GM18868 (cell line): ENCODE results near the gene NAIF1.
"Not testable (repeated sequence)": the region's sequence is repeated elsewhere in the genome, so short reads cannot be mapped to it uniquely, and the experiment has no call there.

Experiments used
- ATAC-seq: cut with Tn5 transposase; IDR thresholded peaks from one replicate; pipeline ENCODE4 v1.9.1; 2021; ENCODE audit warnings: mild to moderate bottlenecking, moderate library complexity; ENCODE audit not compliant: unreplicated experiment

The NAIF1 gene

DNA sequence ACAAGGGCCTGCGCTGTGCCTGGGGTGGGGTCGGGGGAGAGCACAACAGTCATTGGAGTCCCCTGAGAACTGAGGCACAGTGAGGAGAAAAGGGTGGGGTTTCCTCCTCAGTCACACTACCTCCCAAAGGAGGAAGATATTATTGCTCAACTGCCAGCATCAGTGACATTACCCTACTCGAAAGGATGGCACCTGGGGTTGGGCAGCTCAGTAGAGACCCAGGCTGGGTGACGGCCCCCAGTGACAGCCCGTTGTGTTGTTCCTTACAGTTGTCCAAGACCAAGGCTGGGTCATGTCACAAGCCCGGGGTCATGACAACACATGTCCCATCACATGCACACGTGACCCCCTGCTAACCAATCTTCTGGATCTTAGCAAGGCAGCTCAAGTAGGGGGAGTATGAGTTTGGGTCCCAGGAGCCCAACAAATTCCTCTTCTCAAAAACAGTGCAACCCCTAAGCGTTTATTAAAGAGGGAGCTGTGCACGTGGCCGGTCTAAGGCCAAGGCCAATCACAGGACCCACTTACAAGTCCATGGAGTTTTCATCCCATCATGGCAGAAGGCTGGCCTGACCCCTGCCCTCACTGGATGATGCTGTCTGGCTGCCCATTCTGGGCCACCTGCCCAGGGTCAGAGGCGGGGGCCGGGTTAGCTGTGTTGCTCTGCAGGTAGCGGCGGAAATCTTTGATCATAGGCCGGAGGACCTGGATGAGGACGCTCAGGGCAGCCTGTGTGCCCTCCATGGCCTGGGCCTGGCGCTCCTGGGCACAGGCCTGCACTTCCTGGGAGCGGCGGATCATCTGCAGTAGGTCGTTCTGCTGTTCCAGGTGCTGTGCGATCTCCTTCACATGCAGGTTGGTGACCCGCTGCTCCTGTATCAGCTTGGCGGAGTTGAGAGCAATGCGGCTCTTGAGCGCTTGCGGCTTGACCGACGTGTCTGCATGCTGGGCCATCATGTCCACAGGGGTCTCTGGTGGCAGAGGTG lies 4.0 kb downstream of the NAIF1 start:
- ATAC-seq = no peak

DNA sequence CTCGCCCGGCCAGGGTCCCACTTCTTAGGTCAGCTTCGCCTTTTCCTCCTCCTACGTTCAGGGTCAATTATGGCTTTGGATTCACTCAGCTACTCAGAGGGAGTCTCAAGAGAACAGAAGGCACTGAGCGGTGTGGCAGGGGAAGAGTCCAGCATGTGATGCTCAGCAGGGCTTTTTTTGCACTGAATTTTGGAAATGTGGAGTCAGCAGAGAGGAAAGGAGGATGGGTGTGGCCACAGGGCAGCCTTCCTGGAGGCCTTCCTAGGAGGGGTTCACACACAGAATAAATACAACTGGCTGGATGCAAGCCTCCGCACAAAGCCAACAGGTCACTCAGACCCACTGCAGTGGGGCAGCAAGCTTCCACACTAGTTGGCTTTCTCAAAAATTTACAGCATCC lies 4.8 kb downstream of the NAIF1 start:
- no peak for ATAC-seq

DNA sequence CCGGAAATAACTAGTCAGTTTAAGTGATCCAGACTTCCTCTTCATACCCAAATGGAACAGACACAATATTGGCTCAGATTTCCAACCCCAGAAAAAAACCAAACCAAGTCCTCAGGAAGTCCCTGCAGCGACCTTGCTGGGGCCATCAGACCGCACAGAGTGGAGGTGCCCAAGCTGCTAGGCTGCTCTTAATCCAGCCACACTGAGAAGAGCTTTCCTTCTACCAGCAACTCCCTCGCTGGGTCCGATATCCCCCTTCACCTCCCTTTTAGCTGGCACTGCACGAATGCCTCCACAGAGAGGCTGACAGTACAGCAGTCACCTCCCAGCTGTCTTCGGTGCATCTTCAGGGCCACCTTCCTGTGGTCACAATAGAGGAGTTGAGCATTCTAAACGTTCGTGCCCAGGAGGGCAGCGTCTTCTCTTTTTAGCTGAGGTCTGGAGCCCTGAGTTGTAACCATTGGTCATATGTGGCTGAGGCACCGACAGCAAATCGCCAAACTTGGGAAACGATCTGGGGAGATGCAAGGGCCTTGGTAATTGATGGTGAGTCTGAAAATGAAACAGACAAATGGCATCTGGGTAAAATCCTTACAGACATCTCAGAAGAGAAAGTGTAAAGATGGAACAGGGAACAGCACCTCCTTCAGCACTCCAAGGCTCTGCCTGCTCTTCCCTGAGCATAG lies 5.7 kb downstream of the NAIF1 start:
- ATAC-seq = no peak

DNA sequence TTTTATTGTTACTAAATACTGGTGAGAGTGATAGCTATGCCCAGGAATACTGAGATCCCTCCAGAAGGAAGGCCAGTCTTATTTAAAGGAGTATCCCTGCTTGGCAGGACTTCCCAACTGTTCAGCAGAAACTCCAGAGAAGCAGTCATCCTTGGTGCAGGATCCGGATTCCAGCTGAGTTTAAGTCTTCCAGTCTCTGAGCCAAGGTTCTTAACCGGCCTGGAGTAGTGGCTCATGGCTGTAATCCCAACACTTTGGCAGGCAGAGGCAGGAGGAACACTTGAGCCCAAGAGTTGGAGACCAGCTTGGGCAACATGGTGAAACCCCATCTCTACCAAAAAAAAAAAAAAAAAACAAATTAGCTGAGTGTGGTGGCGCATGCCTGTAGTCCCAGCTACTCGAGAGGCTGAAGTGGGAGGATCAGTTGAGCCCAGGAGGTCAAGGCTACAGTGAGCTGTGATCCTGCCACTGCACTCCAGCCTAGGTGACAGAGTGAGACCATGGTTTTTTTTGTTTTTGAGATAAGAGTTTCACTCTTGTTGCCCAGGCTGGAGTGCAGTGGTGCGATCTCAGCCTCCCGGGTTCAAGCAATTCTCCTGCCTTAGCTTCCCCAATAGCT lies 7.6 kb downstream of the NAIF1 start:
- no peak for ATAC-seq

DNA sequence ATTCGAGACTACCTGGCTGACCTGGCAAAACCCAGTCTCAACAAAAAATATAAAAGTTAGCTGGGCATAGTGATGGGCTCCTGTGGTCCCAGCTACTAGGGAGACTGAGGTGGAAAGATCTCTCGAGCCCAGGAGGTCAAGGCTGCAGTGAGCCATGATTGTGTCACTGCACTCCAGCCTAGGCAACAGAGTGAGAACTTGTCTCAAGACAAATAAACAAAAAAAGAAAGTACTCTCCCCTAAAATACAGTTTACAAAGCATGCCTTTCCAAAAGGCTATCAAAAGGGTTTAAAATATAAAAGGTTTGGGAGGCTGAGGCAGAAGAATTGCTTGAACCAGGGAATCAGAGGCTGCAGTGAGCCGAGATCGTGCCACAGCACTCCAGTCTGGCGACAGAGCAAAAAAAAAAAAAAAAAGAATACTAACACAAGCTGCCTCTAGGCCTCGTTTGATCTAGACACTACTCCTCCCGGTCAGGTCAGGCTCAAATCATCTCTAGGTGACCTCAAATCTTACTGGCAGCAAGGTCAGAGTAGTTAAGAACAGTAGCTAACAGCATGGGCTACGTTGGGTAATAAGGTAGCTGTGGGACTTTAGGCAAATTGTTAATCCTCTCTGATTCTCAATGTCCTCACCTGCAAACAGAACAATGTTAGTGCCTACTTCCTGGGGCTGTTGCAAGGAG lies 9.3 kb downstream of the NAIF1 start:
- no peak for ATAC-seq

DNA sequence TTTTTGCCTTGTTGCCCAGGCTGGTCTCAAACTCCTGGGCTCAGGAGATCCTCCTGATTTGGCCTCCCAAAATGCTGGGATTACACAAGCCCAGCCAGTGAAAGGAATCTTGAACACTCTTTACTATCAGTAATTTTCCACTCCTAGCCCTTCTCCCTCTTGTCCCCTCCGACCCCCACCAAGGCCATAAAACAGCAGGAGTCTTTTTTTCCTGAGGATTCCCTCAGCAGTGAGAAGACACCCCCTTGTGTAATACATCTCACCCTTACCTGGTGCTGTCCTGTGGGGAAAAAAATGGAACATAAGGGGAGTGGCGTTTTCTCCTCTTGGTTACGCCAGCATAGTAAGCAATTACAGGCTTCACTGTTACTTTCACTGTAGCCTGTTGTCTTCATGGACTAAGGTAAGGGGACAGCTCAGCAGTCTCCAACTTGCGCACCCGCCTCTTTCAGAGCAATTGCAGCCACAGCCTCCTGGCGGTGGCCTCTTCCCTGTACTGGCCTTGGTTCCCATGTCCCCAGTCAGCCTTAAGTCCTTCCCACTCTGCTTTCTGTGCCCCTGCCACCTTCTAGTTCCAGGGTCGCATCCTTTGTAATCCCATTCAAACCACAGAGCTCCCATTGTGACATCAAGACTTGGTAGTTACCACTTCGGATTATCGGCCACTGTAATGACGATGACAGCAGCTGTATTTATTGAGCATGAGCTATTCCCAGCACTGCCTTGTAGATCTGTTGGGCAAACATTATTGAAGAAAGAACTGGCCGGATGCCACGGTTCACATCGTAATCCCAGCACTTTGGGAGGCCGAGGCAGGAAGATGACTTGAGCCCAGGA lies 10.0 kb downstream of the NAIF1 start:
- ATAC-seq = no peak

DNA sequence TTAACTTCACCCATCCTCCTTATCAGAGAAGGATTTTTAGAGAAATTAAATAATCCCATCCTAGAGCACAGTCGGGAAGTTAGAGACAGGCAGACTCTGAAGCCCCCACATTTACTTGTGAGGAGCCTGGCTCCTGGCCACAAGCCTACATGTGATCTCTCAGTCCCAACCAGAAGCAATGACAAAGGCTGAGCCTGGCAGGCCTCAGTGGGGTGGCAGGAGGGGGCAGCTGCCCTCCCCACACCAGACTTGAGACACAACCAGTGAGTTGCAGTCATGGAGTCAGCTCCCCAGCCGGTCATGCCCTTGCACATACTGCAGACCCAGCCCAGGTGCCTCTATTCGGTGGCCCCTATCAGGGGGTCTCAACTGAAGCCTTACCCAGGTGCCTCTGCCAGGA lies 11.0 kb downstream of the NAIF1 start:
- no peak for ATAC-seq

DNA sequence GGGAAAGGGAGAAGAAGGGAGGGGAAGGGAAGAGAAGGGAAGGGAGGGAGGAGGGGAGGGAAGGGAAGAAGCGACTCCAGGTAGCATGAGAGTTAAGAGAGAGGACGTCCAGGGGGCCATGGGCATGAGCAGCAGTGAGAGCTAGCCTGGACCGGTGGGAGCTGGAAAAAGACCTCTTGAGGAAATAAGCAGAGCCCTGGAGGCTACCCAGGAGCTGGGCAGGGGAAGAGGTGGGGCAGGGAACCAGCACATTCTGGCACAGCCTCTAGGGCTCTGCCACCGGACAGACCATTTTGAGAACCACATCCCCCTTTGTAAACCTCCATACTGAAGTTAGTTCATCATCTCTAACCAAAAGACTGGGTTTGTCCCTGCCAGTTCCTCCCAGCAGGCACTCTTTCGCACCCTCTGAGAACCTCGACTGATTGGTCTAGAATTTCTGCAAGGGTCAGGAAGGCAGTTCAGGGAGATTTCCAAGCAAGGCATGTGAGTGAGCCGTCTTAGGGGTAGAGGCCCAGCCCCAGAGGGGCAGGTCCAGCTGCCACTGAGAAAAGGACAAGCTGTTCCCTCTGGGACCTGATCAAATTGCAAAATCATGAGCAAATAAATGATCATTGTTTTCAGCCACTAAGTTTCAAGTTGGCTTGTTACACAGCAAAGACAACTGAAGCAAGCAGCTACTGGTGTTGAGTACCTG lies 11.6 kb downstream of the NAIF1 start:
- ATAC-seq = no peak

DNA sequence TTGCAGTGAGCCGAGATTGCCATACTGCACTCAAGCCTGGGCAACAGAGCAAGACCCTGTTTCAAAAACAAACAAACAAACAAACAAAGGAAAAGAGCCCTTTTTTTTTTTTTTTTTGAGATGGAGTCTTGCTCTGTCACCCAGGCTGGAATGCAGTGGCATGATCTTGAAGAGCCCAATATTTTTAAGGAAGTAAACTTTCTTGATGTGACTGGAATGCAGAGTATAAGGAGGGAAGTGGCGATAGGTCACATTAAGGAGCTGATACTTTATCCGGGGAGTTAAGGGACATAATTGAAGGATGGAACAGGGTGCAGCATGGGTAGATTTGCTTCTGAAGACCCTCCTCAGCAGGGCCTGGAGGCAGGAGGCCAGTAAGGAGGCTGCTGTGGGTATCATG lies 13.0 kb downstream of the NAIF1 start:
- ATAC-seq = no peak

DNA sequence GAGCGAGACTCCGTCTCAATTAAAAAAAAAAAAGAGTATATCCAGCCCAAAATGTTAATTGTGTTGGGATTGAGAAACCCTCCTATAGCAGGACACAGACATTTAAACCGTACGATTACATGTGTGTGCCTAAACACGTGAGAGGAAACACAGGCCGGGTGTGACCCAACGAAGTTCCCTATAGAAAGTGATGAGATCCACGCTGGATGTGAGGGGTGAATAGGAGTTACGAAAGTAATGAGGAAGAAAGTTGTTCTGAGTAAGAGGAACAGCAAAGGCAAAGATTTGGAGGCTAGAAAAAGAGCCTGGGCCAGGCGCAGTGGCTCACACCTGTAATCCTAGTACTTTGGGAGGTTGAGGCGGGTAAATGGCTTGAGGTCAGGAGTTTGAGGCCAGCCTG lies 13.6 kb downstream of the NAIF1 start:
- ATAC-seq = no peak

DNA sequence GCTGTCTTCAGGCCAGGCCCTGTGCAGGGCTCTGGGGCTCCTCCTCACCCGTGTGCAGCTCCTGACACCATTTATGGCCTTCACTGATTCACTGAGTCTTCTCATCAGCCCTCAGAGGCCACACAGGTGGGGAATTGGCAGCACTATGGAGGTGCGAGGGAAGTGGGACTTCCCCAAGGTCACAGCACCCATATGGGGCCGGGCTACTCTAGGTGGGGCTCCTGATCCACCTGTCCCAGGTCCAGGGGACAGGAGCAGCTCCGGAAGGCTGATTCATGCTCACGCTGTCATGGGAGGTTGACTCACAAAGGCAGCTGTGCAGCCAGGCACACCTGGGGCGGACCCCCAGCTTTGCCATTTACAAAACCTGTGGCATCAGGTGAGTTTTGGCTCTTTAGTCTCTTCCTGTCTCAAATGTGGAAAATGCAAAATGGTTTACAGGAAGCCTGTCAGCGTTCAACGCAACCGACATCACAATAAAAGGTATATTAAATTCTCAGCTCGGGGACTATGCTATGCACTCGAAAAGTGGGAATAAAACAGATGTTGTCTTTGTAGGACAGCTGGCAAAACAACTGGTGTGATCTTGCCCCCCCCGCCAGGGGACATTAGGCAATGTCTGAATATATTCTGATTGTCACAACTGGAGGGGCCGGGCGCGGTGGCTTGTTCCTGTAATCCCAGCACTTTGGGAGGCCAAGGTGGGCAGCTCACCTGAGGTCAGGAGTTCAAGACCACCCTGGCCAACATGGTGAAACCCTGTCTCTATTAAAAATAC lies 15.0 kb downstream of the NAIF1 start:
- no peak for ATAC-seq

DNA sequence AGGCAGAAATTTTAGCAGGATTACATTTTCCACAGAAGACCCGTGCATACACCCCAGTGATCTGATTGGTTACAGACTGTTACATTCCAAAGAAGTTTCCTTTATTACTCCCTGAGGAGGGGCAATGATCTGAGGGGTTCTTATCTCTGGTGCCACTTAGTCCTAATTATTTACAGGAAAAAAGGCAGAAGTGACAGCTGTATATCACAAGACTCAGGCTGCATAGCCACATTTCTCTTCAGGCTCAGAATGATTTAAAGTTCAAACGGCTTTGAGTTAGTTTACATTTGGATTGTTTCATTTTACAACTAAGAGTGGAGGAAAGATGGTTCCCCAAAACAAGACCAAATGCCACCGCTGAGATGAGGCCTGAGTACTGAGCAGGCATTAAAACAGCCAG lies 17.3 kb downstream of the NAIF1 start:
- no peak for ATAC-seq

GRCh38 chr9:128048663-128049062 lies 18.5 kb downstream of the NAIF1 start:
- ATAC-seq = no peak

DNA sequence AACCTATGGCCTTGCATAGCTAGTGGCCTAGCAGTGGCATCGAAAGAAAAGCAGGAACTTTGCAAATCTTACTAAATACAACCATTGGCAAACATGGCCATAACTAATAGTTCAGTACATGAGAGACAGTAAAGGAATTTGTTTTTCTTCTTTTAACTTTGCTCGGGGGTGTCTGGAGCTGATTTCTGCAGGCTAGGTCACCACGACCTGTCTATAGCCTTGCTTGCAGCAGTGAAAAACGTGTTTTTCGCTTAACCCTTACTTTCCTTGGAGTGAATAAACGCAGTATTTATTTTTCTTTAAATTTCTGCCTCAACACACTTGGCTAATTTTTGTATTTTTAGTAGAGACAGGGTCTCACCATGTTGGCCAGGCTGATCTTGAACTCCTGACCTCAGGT lies 19.9 kb downstream of the NAIF1 start:
- no peak for ATAC-seq

GRCh38 chr9:128045831-128046230 lies 21.3 kb downstream of the NAIF1 start:
- no peak for ATAC-seq

DNA sequence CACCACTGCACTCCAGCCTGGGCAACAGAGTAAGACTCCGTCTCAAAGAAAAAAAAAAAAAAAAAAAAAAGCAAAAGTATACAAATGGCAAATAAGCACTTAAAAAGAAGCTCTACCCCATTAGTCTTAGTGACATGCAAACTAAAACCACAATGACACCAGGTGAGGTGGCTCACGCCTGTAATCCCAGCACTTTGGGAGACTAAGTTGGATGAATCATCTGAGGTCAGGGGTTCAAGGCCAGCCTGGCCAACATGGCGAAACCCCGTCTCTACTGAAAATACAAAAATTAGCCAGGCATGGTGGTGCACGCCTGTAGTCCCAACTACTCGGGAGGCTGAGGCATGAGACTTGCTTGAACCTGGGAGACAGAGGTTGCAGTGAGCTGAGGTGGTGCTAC lies 21.7 kb downstream of the NAIF1 start:
- ATAC-seq = not testable (repeated sequence)

DNA sequence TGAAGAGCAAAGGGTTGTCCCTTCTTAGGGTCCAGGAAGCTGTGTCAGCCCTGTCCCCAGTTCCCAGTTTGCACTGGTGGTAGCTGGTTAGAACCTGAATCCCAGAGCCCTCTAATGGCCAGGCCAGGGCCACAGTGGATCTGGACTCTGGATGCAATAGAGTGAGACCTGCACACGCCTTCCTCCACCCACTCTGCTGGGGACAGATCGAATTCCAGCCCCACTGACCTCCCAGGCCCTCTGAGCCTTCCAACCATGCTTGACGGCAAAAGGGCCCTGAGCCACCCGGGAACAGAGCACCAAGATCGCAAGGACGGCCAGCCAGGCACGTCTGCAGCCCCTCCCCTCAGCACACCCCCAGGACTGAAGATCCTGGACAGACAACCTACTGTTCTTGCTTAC lies 23.7 kb downstream of the NAIF1 start:
- no peak for ATAC-seq

GRCh38 chr9:128042043-128042442 lies 25.1 kb downstream of the NAIF1 start:
- ATAC-seq = no peak

GRCh38 chr9:128040783-128041182 lies 26.3 kb downstream of the NAIF1 start:
- not testable (repeated sequence) for ATAC-seq
